Osteocyte (in vitro differentiated cells): ENCODE results near the gene ZFP91. TPM values are rescaled to one million over a fixed set of nuclear protein-coding genes. Genes with fewer than 3 reads are reported as not detected.

Experiments used
- DNase-seq: peaks from one replicate; pipeline ENCODE4 v3.0.0; 2021; ENCODE audit warnings: mixed read lengths; ENCODE audit not compliant: unreplicated experiment; ENCODE audit errors: extremely low spot score
- H3K27ac Mint-ChIP-seq: one replicate; pipeline ENCODE4 v1.8.0; 2021; ENCODE audit warnings: mild to moderate bottlenecking, mixed read lengths; ENCODE audit not compliant: unreplicated experiment
- H3K27me3 Mint-ChIP-seq: one replicate; pipeline ENCODE4 v1.8.0; 2021; ENCODE audit warnings: mixed read lengths; ENCODE audit not compliant: unreplicated experiment
- H3K36me3 Mint-ChIP-seq: one replicate; pipeline ENCODE4 v1.8.0; 2021; ENCODE audit warnings: mixed read lengths; ENCODE audit not compliant: unreplicated experiment
- H3K4me1 Mint-ChIP-seq: one replicate; pipeline ENCODE4 v1.8.0; 2021; ENCODE audit warnings: mixed read lengths; ENCODE audit not compliant: unreplicated experiment
- H3K4me3 Mint-ChIP-seq: one replicate; pipeline ENCODE4 v1.8.0; 2021; ENCODE audit warnings: mild to moderate bottlenecking, moderate library complexity, mixed read lengths; ENCODE audit not compliant: unreplicated experiment
- H3K9me3 Mint-ChIP-seq: one replicate; pipeline ENCODE4 v1.8.0; 2021; ENCODE audit warnings: mixed read lengths; ENCODE audit not compliant: unreplicated experiment
- CTCF ChIP-seq: fragments of 200-600 bp; sonication (generic); IDR thresholded peaks from 2 replicates; pipeline ENCODE4 v1.5.0; 2021; ENCODE audit warnings: antibody characterized with exemption, mild to moderate bottlenecking, moderate library complexity
- total RNA-seq: library from RNA; stranded (reverse); gene quantifications from 2 replicates; pipeline ENCODE4 v1.2.1, GENCODE V29; 2021

ZFP91 gene
- total RNA-seq, 1 donor from 2014 or later = 56.7 TPM

DNA sequence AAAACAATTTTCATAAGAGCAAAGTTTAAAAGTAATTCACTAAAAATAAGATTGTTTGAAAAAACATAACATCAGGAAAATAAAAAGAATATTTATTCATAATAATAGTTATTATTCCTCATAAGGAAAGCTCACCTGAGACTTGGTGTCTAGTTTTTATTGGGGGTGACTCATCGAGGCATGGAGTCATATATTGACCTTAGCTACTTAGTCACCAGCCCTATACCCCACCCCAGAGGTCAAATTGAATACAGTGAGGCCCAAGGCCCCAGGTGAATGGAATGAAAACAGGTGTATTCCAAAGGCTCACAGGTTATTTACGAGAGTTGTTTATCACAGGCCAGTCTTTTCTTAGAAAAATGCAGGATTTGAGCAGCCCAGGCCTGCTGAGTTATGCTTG, 80.5 kb downstream of the ZFP91 start:
- Mint-ChIP-seq H3K9me3 (no peaks in the 10 kb centered on the region), H3K4me3 (no peak overlapping the region)

GRCh38 chr11:58659910-58660570, 81.2 kb downstream of the ZFP91 start:
- Mint-ChIP-seq H3K27ac (no peak overlapping the region), H3K4me1 (no peaks in the 10 kb centered on the region), H3K9me3 (no peaks in the 10 kb centered on the region), H3K27me3 (peaks cover 22% of the 10 kb centered on the region), H3K4me3 (no peak overlapping the region), H3K36me3 (no peaks in the 10 kb centered on the region)
- no peak for DNase-seq
- TF ChIP-seq CTCF = no peak

More for the DNA sequence above, 80.5 kb downstream of the ZFP91 start:
- TF ChIP-seq CTCF = no peak
- H3K27ac Mint-ChIP-seq = no peak overlapping the region
- peaks cover 26% of the 10 kb centered on the region for H3K27me3 Mint-ChIP-seq
- H3K36me3 Mint-ChIP-seq = no peaks in the 10 kb centered on the region
- no peak for DNase-seq
- H3K4me1 Mint-ChIP-seq = no peaks in the 10 kb centered on the region

Other genes with a start within 250 kb of the ZFP91 start
- gene OR5B17, start 220.0 kb upstream of the ZFP91 start, total RNA-seq = not detected in 2 replicates
- gene OR5B3, start 172.2 kb upstream of the ZFP91 start, total RNA-seq = not detected in 2 replicates
- not detected in 2 replicates for gene OR5B2, start 150.9 kb upstream of the ZFP91 start, total RNA-seq
- gene OR5B12, start 136.8 kb upstream of the ZFP91 start, total RNA-seq = not detected in 2 replicates
- not detected in 2 replicates for gene OR5B21, start 71.0 kb upstream of the ZFP91 start, total RNA-seq
- gene LPXN, start 3.2 kb upstream of the ZFP91 start, total RNA-seq = 6.2 and 7.3 TPM in 2 replicates
- 1.1 and 1.6 TPM in 2 replicates for gene CNTF, start 43.6 kb downstream of the ZFP91 start, total RNA-seq
- gene GLYAT, start 152.9 kb downstream of the ZFP91 start, total RNA-seq = not detected in 2 replicates